Body of pancreas (tissue), 4 donors: ENCODE data around the gene SCRN2.

ENCODE experiments used
- CTCF ChIP-seq, 7 experiments: fragments of 450-650 bp in 4 of 7; fragments of 200-600 bp in 3 of 7; sonication (generic) in 3 of 7; IDR thresholded peaks; one replicate each; pipeline ENCODE4 v1.5.1; 2016 to 2019; ENCODE audit warnings: antibody characterized with exemption in 7 of 7
- POLR2A ChIP-seq, 3 donors: fragments of 450-650 bp; IDR thresholded peaks; one replicate each; pipeline ENCODE4 v1.6.1; 2016; ENCODE audit warnings: antibody characterized with exemption in 3 of 3, mild to moderate bottlenecking in 2 of 3

DNA sequence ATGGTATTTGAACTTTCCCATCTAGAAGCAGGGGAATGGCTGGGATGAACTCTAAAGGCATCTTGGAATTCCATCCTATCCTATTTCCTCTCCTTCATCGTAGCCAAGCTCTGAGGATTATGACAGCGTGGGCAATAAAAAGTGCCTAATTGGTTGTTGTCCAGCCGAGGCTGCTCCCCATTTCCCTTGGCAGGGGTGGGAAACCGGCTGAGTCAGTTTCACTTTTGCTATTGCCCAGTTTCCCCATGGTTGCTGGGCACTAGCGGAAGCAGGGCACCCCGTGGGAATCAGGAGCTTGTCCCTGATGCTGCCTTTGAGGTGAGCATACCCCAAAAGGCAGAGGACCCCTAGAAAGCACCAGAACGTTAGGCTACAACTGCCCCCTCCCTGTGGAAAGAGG is 41.2 kb upstream of the SCRN2 start:
- TF ChIP-seq CTCF (IDR thresholded peaks at IDR 0.05) (no peak), POLR2A (IDR thresholded peaks at IDR 0.05) (no peak)
